CD4-positive, alpha-beta T cell treated with Interleukin-15 for 4 hours (primary cell): Measurements from ENCODE around the gene DNAJC10.

ENCODE experiments used
- DNase-seq: peaks from one replicate; pipeline ENCODE4 v3.0.0-alpha.2; 2020; ENCODE audit warnings: low spot score

Gene DNAJC10

DNA sequence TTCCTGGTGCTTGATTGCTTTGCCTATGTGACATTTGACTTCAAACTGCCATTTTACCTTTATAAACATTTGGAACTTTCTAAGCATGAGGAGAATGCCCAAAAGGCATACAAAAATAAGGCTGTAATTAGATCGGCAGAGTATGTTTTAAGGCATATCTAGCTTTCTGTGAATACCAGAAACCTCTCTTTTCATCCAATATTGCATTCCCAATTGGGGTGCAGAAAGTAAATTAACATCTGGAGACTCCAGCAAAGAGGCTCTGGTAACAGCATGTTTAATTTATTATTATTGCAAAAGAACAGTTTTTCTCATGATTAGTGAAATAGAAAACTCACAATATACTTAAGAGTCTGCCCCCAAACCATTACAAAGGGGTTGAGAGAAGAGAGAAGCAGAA, 118.2 kb downstream of the DNAJC10 start:
- no peak for DNase-seq

DNA sequence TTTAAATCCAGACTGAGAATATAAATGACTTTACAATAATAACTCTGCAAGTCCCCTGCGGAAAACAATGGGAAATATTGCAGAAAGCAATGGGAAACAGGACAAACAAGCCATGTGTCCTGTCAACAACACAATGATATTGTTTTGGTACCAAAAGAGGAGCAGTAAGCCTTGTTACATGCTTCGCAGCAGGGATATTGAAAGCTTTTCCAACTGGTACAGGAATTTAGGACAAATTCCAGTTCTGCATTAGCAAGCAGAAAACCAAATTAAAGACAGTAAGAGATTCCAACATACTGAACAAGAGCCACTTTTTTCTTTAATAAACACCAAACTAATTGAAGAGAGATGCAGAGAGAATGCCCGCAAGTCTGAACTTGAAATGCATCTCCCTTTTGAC, 120.4 kb downstream of the DNAJC10 start:
- DNase-seq: no peak
